ENCODE data around the gene FNBP1. TPM values are rescaled to one million over a fixed set of nuclear protein-coding genes. Genes with fewer than 3 reads are reported as not detected.

FNBP1 gene
- polyA plus RNA-seq, 1 of the 3 experiments (the other 2 are of a cell fraction), result 11.0 TPM

DNA sequence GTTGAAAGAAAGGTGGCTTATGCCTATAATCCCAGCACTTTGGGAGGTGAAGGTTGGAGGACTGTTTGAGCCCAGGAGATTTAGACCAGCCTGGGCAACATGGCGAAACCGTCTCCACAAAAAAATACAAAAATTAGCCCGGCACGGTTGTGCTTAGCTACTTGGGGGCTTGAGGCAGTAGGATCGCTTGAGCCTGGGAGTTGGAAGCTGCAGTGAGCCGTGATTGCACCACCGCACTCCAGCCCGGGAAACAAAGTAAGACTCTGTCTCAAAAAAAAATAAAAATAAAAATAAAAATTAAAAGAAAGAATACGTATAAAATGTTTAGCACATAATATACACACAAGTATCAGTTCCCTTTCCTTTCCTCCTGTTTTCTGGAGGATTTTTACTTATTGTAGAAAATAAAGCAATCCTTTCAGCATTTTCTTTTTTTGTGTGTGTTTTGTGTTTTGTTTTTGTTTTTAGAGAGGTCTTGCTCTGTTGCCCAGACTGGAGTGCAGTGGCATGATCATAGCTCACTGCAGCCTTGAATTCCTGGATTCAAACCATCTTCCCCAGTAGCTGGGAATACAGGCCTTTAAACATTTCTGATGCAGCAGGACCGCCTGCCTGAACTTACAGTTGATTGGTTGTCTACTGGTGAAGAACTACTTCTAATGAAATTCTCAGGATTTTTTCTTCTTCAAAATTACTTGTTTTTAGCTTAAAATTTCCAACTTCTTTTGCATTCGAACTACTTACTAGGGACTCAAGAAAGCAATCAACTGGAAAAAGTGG lies 6.6 kb upstream of the FNBP1 start:
- Histone ChIP-seq H3K4me1 (ENCODE audit: control insufficient read depth in 1 of 2, insufficient read depth in 2 of 2, low read depth in 1 of 2, low read length in 1 of 2) (peaks cover 8 to 20% of the 10 kb centered on the region in 2 experiments; a peak in 3 of 4 replicates), H3K27ac (ENCODE audit: low read depth in 2 of 2, low read length in 1 of 2) (no peak overlapping the region), H3F3A (replicated peaks; ENCODE audit: insufficient read depth) (peaks cover 36% of the 10 kb centered on the region), H3K36me3 (replicated peaks in 1 of 2; ENCODE audit: control insufficient read depth in 1 of 2, insufficient read depth in 2 of 2, low read length in 1 of 2) (no peaks in the 10 kb centered on the region), H3K79me2 (ENCODE audit: insufficient read depth) (peaks cover 35% of the 10 kb centered on the region), H3K9me2 (no peaks in the 10 kb centered on the region), H3K27me3 (ENCODE audit: insufficient read depth) (no peaks in the 10 kb centered on the region), H3K4me3 (ENCODE audit: low read depth in 2 of 2, low read length in 1 of 2) (no peak overlapping the region), H4K20me1 (ENCODE audit: insufficient read depth) (no peaks in the 10 kb centered on the region), H3K9me3 (no peaks in the 10 kb centered on the region), H3K9ac (no peak overlapping the region), H2AFZ (ENCODE audit: low read depth) (no peak overlapping the region), H3K4me2 (no peak overlapping the region)
- DNase-seq, result no peak
- 90% methylated on average over 11 of the region's 11 CpGs for WGBS (ENCODE audit: low lambda C conversion rate)
- ChIA-PET CTCF (interaction anchor here (1.2 kb wide), 1 partner anchor 9 kb away, joined by 3 read pairs; no protein-coding TSS in a partner anchor), POLR2A (interaction anchor here (0.6 kb wide), 1 partner anchor 125 kb away, joined by 3 read pairs; no protein-coding TSS in a partner anchor)
- TF ChIP-seq, protein P1, sequence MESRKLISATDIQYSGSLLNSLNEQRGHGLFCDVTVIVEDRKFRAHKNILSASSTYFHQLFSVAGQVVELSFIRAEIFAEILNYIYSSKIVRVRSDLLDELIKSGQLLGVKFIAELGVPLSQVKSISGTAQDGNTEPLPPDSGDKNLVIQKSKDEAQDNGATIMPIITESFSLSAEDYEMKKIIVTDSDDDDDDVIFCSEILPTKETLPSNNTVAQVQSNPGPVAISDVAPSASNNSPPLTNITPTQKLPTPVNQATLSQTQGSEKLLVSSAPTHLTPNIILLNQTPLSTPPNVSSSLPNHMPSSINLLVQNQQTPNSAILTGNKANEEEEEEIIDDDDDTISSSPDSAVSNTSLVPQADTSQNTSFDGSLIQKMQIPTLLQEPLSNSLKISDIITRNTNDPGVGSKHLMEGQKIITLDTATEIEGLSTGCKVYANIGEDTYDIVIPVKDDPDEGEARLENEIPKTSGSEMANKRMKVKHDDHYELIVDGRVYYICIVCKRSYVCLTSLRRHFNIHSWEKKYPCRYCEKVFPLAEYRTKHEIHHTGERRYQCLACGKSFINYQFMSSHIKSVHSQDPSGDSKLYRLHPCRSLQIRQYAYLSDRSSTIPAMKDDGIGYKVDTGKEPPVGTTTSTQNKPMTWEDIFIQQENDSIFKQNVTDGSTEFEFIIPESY (IDR thresholded peaks at IDR 0.05; ENCODE audit: borderline replicate concordance, low read depth), result no peak
- TF ChIP-seq FOSL2 (IDR thresholded peaks at IDR 0.05; ENCODE audit: borderline replicate concordance, low read depth) (no peak), GATA2 (CRISPR knock-in tag; IDR thresholded peaks at IDR 0.05) (no peak), GABPA (IDR thresholded peaks at IDR 0.05; ENCODE audit: low read depth) (no peak), CHD2 (IDR thresholded peaks at IDR 0.05; ENCODE audit: low read length, partially characterized antibody) (no peak), TCF12 (IDR thresholded peaks at IDR 0.05) (no peak), NFIC (IDR thresholded peaks at IDR 0.05; ENCODE audit: borderline replicate concordance) (no peak), TEAD4 (IDR thresholded peaks at IDR 0.05; ENCODE audit: borderline replicate concordance, insufficient read depth) (no peak), MEF2A (IDR thresholded peaks at IDR 0.05; ENCODE audit: borderline replicate concordance, low read depth) (no peak), TAF1 (IDR thresholded peaks at IDR 0.05; ENCODE audit: borderline replicate concordance, low read depth, low read length) (no peak), FOXM1 (IDR thresholded peaks at IDR 0.05; ENCODE audit: low read depth) (no peak), POLR2AphosphoS5 (IDR thresholded peaks at IDR 0.05; ENCODE audit: low read depth, low read length) (no peak), ELF1 (IDR thresholded peaks at IDR 0.05) (no peak)
- TF ChIP-seq, protein P2, sequence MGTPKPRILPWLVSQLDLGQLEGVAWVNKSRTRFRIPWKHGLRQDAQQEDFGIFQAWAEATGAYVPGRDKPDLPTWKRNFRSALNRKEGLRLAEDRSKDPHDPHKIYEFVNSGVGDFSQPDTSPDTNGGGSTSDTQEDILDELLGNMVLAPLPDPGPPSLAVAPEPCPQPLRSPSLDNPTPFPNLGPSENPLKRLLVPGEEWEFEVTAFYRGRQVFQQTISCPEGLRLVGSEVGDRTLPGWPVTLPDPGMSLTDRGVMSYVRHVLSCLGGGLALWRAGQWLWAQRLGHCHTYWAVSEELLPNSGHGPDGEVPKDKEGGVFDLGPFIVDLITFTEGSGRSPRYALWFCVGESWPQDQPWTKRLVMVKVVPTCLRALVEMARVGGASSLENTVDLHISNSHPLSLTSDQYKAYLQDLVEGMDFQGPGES (IDR thresholded peaks at IDR 0.05; ENCODE audit: low read depth, low read length), result no peak
- TF ChIP-seq, protein P3, sequence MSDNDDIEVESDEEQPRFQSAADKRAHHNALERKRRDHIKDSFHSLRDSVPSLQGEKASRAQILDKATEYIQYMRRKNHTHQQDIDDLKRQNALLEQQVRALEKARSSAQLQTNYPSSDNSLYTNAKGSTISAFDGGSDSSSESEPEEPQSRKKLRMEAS (IDR thresholded peaks at IDR 0.05; ENCODE audit: low read depth), result no peak
- TF ChIP-seq, protein P4, sequence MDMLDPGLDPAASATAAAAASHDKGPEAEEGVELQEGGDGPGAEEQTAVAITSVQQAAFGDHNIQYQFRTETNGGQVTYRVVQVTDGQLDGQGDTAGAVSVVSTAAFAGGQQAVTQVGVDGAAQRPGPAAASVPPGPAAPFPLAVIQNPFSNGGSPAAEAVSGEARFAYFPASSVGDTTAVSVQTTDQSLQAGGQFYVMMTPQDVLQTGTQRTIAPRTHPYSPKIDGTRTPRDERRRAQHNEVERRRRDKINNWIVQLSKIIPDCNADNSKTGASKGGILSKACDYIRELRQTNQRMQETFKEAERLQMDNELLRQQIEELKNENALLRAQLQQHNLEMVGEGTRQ (IDR thresholded peaks at IDR 0.05; ENCODE audit: borderline replicate concordance, low read depth, low read length), result no peak
- TF ChIP-seq, protein P5, sequence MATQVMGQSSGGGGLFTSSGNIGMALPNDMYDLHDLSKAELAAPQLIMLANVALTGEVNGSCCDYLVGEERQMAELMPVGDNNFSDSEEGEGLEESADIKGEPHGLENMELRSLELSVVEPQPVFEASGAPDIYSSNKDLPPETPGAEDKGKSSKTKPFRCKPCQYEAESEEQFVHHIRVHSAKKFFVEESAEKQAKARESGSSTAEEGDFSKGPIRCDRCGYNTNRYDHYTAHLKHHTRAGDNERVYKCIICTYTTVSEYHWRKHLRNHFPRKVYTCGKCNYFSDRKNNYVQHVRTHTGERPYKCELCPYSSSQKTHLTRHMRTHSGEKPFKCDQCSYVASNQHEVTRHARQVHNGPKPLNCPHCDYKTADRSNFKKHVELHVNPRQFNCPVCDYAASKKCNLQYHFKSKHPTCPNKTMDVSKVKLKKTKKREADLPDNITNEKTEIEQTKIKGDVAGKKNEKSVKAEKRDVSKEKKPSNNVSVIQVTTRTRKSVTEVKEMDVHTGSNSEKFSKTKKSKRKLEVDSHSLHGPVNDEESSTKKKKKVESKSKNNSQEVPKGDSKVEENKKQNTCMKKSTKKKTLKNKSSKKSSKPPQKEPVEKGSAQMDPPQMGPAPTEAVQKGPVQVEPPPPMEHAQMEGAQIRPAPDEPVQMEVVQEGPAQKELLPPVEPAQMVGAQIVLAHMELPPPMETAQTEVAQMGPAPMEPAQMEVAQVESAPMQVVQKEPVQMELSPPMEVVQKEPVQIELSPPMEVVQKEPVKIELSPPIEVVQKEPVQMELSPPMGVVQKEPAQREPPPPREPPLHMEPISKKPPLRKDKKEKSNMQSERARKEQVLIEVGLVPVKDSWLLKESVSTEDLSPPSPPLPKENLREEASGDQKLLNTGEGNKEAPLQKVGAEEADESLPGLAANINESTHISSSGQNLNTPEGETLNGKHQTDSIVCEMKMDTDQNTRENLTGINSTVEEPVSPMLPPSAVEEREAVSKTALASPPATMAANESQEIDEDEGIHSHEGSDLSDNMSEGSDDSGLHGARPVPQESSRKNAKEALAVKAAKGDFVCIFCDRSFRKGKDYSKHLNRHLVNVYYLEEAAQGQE (IDR thresholded peaks at IDR 0.05; ENCODE audit: low read depth, low read length), result no peak
- TF ChIP-seq, protein P6, sequence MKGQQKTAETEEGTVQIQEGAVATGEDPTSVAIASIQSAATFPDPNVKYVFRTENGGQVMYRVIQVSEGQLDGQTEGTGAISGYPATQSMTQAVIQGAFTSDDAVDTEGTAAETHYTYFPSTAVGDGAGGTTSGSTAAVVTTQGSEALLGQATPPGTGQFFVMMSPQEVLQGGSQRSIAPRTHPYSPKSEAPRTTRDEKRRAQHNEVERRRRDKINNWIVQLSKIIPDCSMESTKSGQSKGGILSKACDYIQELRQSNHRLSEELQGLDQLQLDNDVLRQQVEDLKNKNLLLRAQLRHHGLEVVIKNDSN (IDR thresholded peaks at IDR 0.05; ENCODE audit: borderline replicate concordance, low read depth), result no peak
